Transverse colon (tissue), 4 donors: ENCODE measurements around the gene KIAA1958.

Experiments
- EP300 ChIP-seq: sonication (generic); formaldehyde crosslinking; IDR thresholded peaks from one replicate; pipeline ENCODE4 v1.6.1; 2017; ENCODE audit warnings: antibody characterized with exemption, low read depth
- POLR2A ChIP-seq: fragments of 450-650 bp; IDR thresholded peaks from one replicate; pipeline ENCODE4 v1.6.1; 2016; ENCODE audit warnings: antibody characterized with exemption, mild to moderate bottlenecking, moderate library complexity
- POLR2AphosphoS5 ChIP-seq, 3 donors: sonication (generic); formaldehyde crosslinking; IDR thresholded peaks; one replicate each; pipeline ENCODE4 v1.6.1; 2016; ENCODE audit warnings: antibody characterized with exemption in 3 of 3
- TF ChIP-seq, protein P1 (sequence below), 5 experiments: fragments of 200-600 bp in 3 of 5; fragments of 450-650 bp in 2 of 5; sonication (generic) in 3 of 5; IDR thresholded peaks; 1 replicate in 2 of 5; 2 replicates in 3 of 5; pipeline ENCODE4 v1.5.1; 2016 to 2017; ENCODE audit warnings: antibody characterized with exemption in 5 of 5, inconsistent platforms in 3 of 5, mild to moderate bottlenecking in 2 of 5, moderate library complexity in 1 of 5

DNA sequence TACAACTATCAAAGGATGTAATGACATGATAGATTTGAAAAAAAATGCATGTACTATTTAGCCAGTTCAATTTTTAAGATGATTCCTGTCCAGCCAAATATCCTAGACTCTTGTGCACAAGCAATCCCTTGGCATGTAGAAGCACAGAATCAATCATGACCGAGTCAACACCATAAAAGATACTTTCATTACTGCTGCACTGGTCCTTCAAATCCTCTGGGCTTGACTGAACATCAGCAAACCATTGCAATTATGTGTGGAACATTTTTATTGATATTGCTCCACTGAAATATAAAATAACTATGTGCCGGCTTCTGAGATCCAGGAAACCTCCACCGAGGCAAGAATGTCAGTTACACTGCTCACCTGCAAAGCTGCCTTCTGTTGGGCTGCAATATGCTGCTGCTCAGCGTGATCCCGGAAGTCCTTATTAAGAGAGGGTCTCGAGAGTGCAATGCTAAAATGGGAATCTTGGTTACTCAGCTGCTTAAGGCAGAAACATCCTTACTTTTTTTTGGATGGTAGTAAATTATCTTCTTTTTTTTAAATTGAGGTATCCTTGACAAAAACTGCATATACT lies 202.6 kb downstream of the KIAA1958 start:
- TF ChIP-seq, protein P1, sequence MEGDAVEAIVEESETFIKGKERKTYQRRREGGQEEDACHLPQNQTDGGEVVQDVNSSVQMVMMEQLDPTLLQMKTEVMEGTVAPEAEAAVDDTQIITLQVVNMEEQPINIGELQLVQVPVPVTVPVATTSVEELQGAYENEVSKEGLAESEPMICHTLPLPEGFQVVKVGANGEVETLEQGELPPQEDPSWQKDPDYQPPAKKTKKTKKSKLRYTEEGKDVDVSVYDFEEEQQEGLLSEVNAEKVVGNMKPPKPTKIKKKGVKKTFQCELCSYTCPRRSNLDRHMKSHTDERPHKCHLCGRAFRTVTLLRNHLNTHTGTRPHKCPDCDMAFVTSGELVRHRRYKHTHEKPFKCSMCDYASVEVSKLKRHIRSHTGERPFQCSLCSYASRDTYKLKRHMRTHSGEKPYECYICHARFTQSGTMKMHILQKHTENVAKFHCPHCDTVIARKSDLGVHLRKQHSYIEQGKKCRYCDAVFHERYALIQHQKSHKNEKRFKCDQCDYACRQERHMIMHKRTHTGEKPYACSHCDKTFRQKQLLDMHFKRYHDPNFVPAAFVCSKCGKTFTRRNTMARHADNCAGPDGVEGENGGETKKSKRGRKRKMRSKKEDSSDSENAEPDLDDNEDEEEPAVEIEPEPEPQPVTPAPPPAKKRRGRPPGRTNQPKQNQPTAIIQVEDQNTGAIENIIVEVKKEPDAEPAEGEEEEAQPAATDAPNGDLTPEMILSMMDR (IDR thresholded peaks at IDR 0.05), result no peak
- no peak for TF ChIP-seq POLR2A
- TF ChIP-seq POLR2AphosphoS5 (IDR thresholded peaks at IDR 0.05), result no peak
- TF ChIP-seq EP300, result no peak
